OCI-LY1 (cell line): ENCODE results near the gene SNX32.

ENCODE experiments used
- H2AFZ ChIP-seq: fragments of 200-600 bp; sonication (generic), shearing (Covaris generic); 2 replicates; pipeline ENCODE4 v1.6.0; 2014; ENCODE audit warnings: antibody characterized with exemption, mild to moderate bottlenecking, low read length
- H3F3A ChIP-seq: fragments of 200-600 bp; sonication (generic), shearing (Covaris generic); 2 replicates; pipeline ENCODE4 v1.6.0; 2014; ENCODE audit warnings: mild to moderate bottlenecking, antibody characterized with exemption, low read length, moderate library complexity; ENCODE audit not compliant: insufficient read depth
- H3K27ac ChIP-seq: fragments of 200-600 bp; sonication (generic); 2 replicates; pipeline ENCODE4 v1.5.1; 2014; ENCODE audit warnings: low read length, mixed run types, mild to moderate bottlenecking, low read depth; ENCODE audit not compliant: poor library complexity, severe bottlenecking
- H3K27me3 ChIP-seq: fragments of 200-600 bp; sonication (generic); 2 replicates; pipeline ENCODE4 v1.6.0; 2014; ENCODE audit warnings: antibody characterized with exemption, mild to moderate bottlenecking, low read length, moderate library complexity; ENCODE audit not compliant: insufficient read depth
- H3K36me3 ChIP-seq: fragments of 200-600 bp; sonication (generic); 2 replicates; pipeline ENCODE4 v1.6.1; 2014; ENCODE audit warnings: mild to moderate bottlenecking, antibody characterized with exemption, low read length, moderate library complexity, mixed read lengths; ENCODE audit not compliant: insufficient read depth
- H3K4me1 ChIP-seq: fragments of 200-600 bp; sonication (generic); 2 replicates; pipeline ENCODE4 v1.5.1; 2014; ENCODE audit warnings: mild to moderate bottlenecking, low read length, moderate library complexity; ENCODE audit not compliant: insufficient read depth, severe bottlenecking
- H3K4me2 ChIP-seq: fragments of 200-600 bp; sonication (generic), shearing (Covaris generic); 2 replicates; pipeline ENCODE4 v1.6.1; 2014; ENCODE audit warnings: low read length
- H3K4me3 ChIP-seq: fragments of 200-600 bp; sonication (generic); 2 replicates; pipeline ENCODE4 v1.5.1; 2014; ENCODE audit warnings: low read length, low read depth, mild to moderate bottlenecking, mixed read lengths; ENCODE audit not compliant: poor library complexity, severe bottlenecking
- H3K79me2 ChIP-seq: fragments of 200-600 bp; shearing (Covaris generic); 2 replicates; pipeline ENCODE4 v1.6.1; 2016; ENCODE audit warnings: mixed run types, low read length, mixed read lengths; ENCODE audit not compliant: insufficient read depth
- H3K9ac ChIP-seq: fragments of 200-600 bp; sonication (generic), shearing (Covaris generic); 2 replicates; pipeline ENCODE4 v1.6.1; 2014; ENCODE audit warnings: mild to moderate bottlenecking, low read length, mixed read lengths
- H3K9me2 ChIP-seq: fragments of 200-600 bp; sonication (generic), shearing (Covaris generic); 2 replicates; pipeline ENCODE4 v1.6.1; 2014; ENCODE audit warnings: low read depth, mild to moderate bottlenecking, low read length, mixed read lengths
- H3K9me3 ChIP-seq: fragments of 200-600 bp; shearing (Covaris generic); 2 replicates; pipeline ENCODE4 v1.6.1; 2014; ENCODE audit warnings: low read length, mixed read lengths
- H4K20me1 ChIP-seq: fragments of 200-600 bp; sonication (generic), shearing (Covaris generic); 2 replicates; pipeline ENCODE4 v1.6.0; 2016; ENCODE audit warnings: mild to moderate bottlenecking, low read length; ENCODE audit not compliant: insufficient read depth
- EZH2 ChIP-seq: fragments of 200-600 bp; sonication (generic), shearing (Covaris generic); IDR thresholded peaks from 2 replicates; pipeline ENCODE4 v1.8.0; 2017; ENCODE audit warnings: borderline replicate concordance, mixed run types, mild to moderate bottlenecking, antibody characterized with exemption, low read length, moderate library complexity, mixed read lengths
- TF ChIP-seq, protein P1 (sequence below): fragments of 200-600 bp; sonication (generic), shearing (Covaris generic); IDR thresholded peaks from 2 replicates; pipeline ENCODE4 v1.5.1; 2017; ENCODE audit warnings: mild to moderate bottlenecking, antibody characterized with exemption, low read length, moderate library complexity, mixed read lengths

Gene SNX32

DNA sequence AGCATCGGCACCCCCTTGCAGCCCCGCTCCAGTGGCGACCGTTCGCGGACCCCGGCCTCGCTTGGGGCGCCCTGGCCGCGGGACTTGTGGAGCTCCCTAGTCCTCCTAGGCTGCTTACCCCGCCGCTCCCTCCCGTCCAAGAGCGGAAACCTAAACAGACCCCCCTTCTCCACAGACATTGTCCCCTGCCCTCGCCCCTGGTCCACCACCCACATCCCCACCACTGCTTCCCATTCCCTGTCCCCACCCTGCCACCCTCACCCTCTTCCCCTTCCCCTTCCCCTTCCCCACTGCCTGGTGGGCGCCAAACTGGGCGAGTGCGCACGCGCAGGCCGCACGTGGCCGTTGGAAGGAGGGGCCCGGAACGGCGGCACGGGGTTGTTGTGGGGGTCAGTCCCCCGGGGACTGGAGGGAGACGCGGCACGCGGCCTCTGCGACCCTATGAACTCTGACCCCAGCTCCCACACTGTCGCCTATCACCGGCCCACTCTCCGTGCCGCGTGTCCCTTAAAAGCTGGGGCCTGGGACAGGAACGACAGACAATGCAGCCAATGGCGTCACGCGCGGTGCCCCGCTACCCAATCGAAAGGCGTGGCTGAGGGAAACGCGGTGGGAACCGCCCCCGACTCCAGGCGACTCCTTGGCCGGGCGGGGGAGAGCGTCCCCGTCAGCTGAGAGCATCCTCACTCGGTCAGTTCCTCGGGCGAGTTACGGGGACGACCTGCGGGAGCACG lies at the start of gene SNX32:
Gene SNX32, plus strand, starts transcription at position 667 of the 734 bp plus-strand sequence. CDS start 103 bp downstream, outside the sequence.
- Histone ChIP-seq H4K20me1 (no peaks in the 10 kb centered on the region), H3K9me3 (peaks cover 3% of the 10 kb centered on the region; the same call in 1 of the 2 replicates), H3K27ac (no peak within 1 kb of the TSS), H3F3A (no peaks in the 10 kb centered on the region), H3K4me2 (no peak within 1 kb of the TSS), H2AFZ (no peak within 1 kb of the TSS), H3K79me2 (no peaks in the 10 kb centered on the region), H3K36me3 (no peaks in the 10 kb centered on the region), H3K4me1 (no peaks in the 10 kb centered on the region), H3K9me2 (no peaks in the 10 kb centered on the region), H3K27me3 (no peaks in the 10 kb centered on the region), H3K9ac (no peak within 1 kb of the TSS), H3K4me3 (no peak within 1 kb of the TSS)
- no peak for TF ChIP-seq EZH2
- TF ChIP-seq, protein P1, sequence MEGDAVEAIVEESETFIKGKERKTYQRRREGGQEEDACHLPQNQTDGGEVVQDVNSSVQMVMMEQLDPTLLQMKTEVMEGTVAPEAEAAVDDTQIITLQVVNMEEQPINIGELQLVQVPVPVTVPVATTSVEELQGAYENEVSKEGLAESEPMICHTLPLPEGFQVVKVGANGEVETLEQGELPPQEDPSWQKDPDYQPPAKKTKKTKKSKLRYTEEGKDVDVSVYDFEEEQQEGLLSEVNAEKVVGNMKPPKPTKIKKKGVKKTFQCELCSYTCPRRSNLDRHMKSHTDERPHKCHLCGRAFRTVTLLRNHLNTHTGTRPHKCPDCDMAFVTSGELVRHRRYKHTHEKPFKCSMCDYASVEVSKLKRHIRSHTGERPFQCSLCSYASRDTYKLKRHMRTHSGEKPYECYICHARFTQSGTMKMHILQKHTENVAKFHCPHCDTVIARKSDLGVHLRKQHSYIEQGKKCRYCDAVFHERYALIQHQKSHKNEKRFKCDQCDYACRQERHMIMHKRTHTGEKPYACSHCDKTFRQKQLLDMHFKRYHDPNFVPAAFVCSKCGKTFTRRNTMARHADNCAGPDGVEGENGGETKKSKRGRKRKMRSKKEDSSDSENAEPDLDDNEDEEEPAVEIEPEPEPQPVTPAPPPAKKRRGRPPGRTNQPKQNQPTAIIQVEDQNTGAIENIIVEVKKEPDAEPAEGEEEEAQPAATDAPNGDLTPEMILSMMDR: no peak

DNA sequence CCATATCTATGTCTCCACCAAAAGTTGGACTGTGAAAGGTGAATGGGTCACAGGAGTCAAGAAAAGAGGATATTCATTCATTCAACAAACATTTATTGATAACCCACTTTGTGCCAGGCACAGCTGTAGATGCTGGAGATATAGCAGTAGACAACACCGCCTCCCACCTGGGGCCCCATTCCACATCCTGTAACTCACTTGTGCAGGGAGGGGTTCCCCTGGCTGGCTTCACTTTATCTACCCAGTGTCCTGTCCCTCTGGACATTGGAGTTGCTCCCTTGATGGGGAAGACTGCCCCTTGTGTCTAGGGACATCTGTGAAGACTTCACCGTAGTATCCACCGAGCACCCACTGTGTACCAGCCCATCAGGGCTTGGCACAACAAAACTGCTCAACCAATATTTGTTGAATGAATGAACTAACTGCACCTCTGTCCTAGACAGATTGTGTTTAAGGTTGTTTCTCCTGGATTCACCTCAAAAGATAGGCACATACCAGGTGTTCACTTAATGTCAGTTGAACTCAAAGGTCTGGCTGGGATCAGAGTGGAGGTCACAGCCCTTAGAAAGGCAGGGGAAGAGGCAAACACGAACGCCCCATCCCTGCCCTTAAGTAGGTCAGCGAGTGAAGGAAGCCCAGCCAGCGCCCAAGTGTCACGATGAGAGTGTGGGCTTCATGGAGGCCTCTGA lies 48.3 kb upstream of the SNX32 start:
- Histone ChIP-seq H3F3A (no peaks in the 10 kb centered on the region), H3K4me3 (no peak overlapping the region), H3K9me3 (no peaks in the 10 kb centered on the region), H3K27ac (no peak overlapping the region), H4K20me1 (no peaks in the 10 kb centered on the region), H3K79me2 (no peaks in the 10 kb centered on the region), H3K9me2 (no peaks in the 10 kb centered on the region), H3K36me3 (no peaks in the 10 kb centered on the region), H2AFZ (no peak overlapping the region), H3K4me2 (no peak overlapping the region), H3K4me1 (peaks cover 15% of the 10 kb centered on the region), H3K9ac (no peak overlapping the region), H3K27me3 (peaks cover 20% of the 10 kb centered on the region; the same call in 1 of the 2 replicates)
- TF ChIP-seq EZH2: no peak
- TF ChIP-seq, protein P1: no peak

DNA sequence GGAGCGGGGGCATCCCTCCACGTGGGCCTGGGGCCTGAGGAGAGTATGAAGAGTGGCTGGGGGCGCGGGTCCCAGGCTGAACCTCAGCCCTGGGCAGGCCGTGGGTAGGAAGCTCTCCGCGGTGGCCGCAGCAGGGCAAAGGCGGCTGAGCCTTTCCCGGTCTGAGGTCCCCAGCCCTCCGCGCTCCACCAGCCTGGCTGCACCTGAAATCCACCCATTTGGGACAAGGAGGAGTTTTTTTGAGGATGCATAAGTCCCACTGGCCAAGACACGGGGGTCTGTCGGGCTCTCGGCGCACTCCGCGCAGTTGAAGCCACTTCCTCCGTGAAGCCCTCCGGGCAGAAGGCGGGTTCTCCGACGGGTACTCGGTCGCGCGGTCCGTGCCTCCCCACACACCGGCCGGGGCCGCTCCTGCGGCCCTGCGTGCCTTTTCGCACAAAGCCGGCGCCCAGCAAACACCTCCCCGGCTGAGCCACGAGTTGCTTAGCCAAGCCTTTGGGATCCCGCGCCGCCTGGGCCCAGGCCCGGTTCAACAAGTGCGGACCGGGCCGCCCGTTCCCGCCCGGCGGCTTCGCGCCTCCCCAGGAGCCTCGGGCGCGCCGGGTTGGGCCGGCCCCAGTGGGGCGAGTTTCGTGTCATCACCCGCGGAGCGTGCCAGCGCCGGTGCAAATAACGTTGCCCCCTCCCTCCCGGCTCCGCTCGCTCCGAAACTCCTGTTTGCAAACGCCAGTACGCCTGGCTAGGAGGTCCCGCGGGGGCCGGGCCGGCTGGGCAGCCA lies 47.6 kb upstream of the SNX32 start:
- Histone ChIP-seq H3K9me2 (no peaks in the 10 kb centered on the region), H2AFZ (no peak overlapping the region), H3K4me3 (no peak overlapping the region), H3K9ac (no peak overlapping the region), H3K4me2 (no peak overlapping the region), H3F3A (no peaks in the 10 kb centered on the region), H3K4me1 (peaks cover 15% of the 10 kb centered on the region), H3K27ac (no peak overlapping the region), H3K9me3 (no peaks in the 10 kb centered on the region), H3K79me2 (no peaks in the 10 kb centered on the region), H3K36me3 (no peaks in the 10 kb centered on the region), H4K20me1 (no peaks in the 10 kb centered on the region), H3K27me3 (peaks cover 27% of the 10 kb centered on the region)
- TF ChIP-seq, protein P1: no peak
- no peak for TF ChIP-seq EZH2
